ENCODE data around the gene ZFHX3. TPM values are rescaled to one million over a fixed set of nuclear protein-coding genes. Genes with fewer than 3 reads are reported as not detected.

The ZFHX3 gene
- total and polyA plus RNA-seq, 11 donors = 3.8 to 21.6 (median 13.6) TPM

GRCh38 chr16:73050201-73051099, 2.5 kb upstream of the ZFHX3 start:
- no peak for DNase-seq
- Histone ChIP-seq H3K9me3 (no peaks in the 10 kb centered on the region), H3K27me3 (no peaks in the 10 kb centered on the region), H3K36me3 (no peaks in the 10 kb centered on the region), H3K4me3 (no peak overlapping the region), H3K4me1 (peaks cover 3 to 88% (median 50%) of the 10 kb centered on the region in 12 donors), H3K27ac (peak overlapping the region in 11 of 12 donors; percentile 21 to 98 (median 93))
- TF ChIP-seq POLR2A (IDR thresholded peaks at IDR 0.05) = no peak
- intact Hi-C loops (cut with DNase I) = loop anchor here in 4 of 10 donors (5.0 to 10.0 kb wide), 5 partner anchors 58 to 218 kb away; no protein-coding TSS in a partner anchor
- WGBS, 4 donors = 64 to 80% (median 67%) methylated on average over 11 of the region's 11 CpGs
- no peak for ATAC-seq

- ATAC-seq (no peak), DNase-seq (no peak)
- no peak for TF ChIP-seq POLR2A (IDR thresholded peaks at IDR 0.05)
- no peak for TF ChIP-seq CTCF (IDR thresholded peaks at IDR 0.05)
- Histone ChIP-seq H3K4me3 (no peak overlapping the region), H3K9me3 (no peaks in the 10 kb centered on the region), H3K27ac (peak overlapping the region in 11 of 12 donors; percentile 87 to 97 (median 91)), H3K27me3 (no peaks in the 10 kb centered on the region), H3K36me3 (no peaks in the 10 kb centered on the region), H3K4me1 (peaks cover 0 to 89% (median 48%) of the 10 kb centered on the region in 12 donors)
- intact Hi-C loops (cut with DNase I) = loop anchor here in 7 of 10 donors (2.0 to 10.0 kb wide), 8 partner anchors 21 to 217 kb away; no protein-coding TSS in a partner anchor
- 74 to 84% (median 81%) methylated on average over 4 of the region's 4 CpGs for WGBS, 4 donors
Measured at GRCh38 chr16:73049511-73049910, 1.6 kb upstream of the ZFHX3 start.

GRCh38 chr16:73049091-73049490, 1.2 kb upstream of the ZFHX3 start:
- ATAC-seq = no peak
- TF ChIP-seq CTCF (IDR thresholded peaks at IDR 0.05) (no peak), POLR2A (IDR thresholded peaks at IDR 0.05) (no peak)
- no peaks in the 10 kb centered on the region for H3K36me3 ChIP-seq

GRCh38 chr16:73048292-73049080, 558 bp upstream of the ZFHX3 start:
- ATAC-seq = peak; percentile 38 to 79 (median 65)
- intact Hi-C loops (cut with DNase I) = loop anchor here in 7 of 10 donors (2.0 to 10.0 kb wide), 8 partner anchors 20 to 216 kb away; no protein-coding TSS in a partner anchor

More at GRCh38 chr16:73049091-73049490, 1.2 kb upstream of the ZFHX3 start:
- 76 to 87% (median 79%) methylated on average over 8 of the region's 8 CpGs for WGBS, 4 donors
- Histone ChIP-seq H3K4me1 (peaks cover 2 to 89% (median 50%) of the 10 kb centered on the region in 12 donors), H3K4me3 (peak overlapping the region in 9 of 12 donors; percentile 64 to 91 (median 80)), H3K9me3 (no peaks in the 10 kb centered on the region), H3K27me3 (no peaks in the 10 kb centered on the region), H3K27ac (peak overlapping the region; percentile 87 to 97 (median 91))
- intact Hi-C loops (cut with DNase I) = loop anchor here in 7 of 10 donors (2.0 to 10.0 kb wide), 8 partner anchors 20 to 217 kb away; no protein-coding TSS in a partner anchor
- no peak for DNase-seq

More at GRCh38 chr16:73048292-73049080, 558 bp upstream of the ZFHX3 start:
- peak in 1 of 2 donors; percentile 36 for TF ChIP-seq POLR2A (IDR thresholded peaks at IDR 0.05)
- peak in 3 of 12 donors; percentile 16 to 41 (median 40) for TF ChIP-seq CTCF (IDR thresholded peaks at IDR 0.05)
- Histone ChIP-seq H3K4me3 (peak overlapping the region; percentile 64 to 98 (median 82)), H3K27me3 (no peaks in the 10 kb centered on the region), H3K36me3 (no peaks in the 10 kb centered on the region), H3K27ac (peak overlapping the region; percentile 87 to 97 (median 91)), H3K9me3 (no peaks in the 10 kb centered on the region), H3K4me1 (peaks cover 6 to 89% (median 54%) of the 10 kb centered on the region in 12 donors)
- 6 to 28% (median 10%) methylated on average over 11 to 57 of the region's 57 CpGs for WGBS, 4 donors
- peak; percentile 67 to 86 (median 79) for DNase-seq

Measured in heart left ventricle (tissue), 16 donors.